ENCODE data around the gene GPC5.

DNA sequence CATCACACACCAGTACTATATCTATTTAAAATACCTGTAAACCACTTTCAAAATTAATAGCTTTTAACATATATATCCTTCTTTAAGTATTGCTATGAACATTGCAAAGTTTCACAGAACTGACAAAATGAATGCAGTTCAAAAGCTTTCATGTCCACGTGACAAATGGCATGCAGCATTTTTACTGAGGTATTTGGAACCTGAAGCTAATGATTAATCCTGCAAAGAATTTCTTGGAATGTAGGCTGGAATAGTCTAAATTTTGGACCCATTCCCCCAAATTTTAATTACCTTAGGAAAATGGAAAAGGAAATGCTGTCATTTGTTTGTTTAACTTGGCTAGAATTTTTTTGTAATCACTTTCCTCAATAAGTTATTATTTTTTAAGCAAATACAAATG, 1404.4 kb downstream of the GPC5 start:
- TF ChIP-seq RAD21 (IDR thresholded peaks at IDR 0.05; ENCODE audit: low read depth) = no peak
- no peak for TF ChIP-seq TAF1 (IDR thresholded peaks at IDR 0.05; ENCODE audit: low read depth)
- no peak for TF ChIP-seq CEBPB (IDR thresholded peaks at IDR 0.05)
- TF ChIP-seq EGR1 (IDR thresholded peaks at IDR 0.05) = no peak
- TF ChIP-seq, protein P1, sequence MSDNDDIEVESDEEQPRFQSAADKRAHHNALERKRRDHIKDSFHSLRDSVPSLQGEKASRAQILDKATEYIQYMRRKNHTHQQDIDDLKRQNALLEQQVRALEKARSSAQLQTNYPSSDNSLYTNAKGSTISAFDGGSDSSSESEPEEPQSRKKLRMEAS (IDR thresholded peaks at IDR 0.05) = no peak
